ENCODE results near the gene SLK.

- TF ChIP-seq, protein P1, sequence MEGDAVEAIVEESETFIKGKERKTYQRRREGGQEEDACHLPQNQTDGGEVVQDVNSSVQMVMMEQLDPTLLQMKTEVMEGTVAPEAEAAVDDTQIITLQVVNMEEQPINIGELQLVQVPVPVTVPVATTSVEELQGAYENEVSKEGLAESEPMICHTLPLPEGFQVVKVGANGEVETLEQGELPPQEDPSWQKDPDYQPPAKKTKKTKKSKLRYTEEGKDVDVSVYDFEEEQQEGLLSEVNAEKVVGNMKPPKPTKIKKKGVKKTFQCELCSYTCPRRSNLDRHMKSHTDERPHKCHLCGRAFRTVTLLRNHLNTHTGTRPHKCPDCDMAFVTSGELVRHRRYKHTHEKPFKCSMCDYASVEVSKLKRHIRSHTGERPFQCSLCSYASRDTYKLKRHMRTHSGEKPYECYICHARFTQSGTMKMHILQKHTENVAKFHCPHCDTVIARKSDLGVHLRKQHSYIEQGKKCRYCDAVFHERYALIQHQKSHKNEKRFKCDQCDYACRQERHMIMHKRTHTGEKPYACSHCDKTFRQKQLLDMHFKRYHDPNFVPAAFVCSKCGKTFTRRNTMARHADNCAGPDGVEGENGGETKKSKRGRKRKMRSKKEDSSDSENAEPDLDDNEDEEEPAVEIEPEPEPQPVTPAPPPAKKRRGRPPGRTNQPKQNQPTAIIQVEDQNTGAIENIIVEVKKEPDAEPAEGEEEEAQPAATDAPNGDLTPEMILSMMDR (IDR thresholded peaks at IDR 0.05) = no peak
- TF ChIP-seq ZFX (IDR thresholded peaks at IDR 0.05; ENCODE audit: borderline replicate concordance) = no peak
These were observed 46.5 kb downstream of the SLK start for GRCh38 chr10:104013489-104013888.

All from 22Rv1 (cell line).